Inflammatory macrophage treated with lipopolysaccharide for 4 hours (primary cell): ENCODE data around the gene NLRC3.
"Not testable (repeated sequence)": the region's sequence is repeated elsewhere in the genome, so short reads cannot be mapped to it uniquely, and the experiment has no call there.

Experiments used
- DNase-seq: peaks from one replicate; pipeline ENCODE4 v3.0.0-alpha.2; 2020

The NLRC3 gene

DNA sequence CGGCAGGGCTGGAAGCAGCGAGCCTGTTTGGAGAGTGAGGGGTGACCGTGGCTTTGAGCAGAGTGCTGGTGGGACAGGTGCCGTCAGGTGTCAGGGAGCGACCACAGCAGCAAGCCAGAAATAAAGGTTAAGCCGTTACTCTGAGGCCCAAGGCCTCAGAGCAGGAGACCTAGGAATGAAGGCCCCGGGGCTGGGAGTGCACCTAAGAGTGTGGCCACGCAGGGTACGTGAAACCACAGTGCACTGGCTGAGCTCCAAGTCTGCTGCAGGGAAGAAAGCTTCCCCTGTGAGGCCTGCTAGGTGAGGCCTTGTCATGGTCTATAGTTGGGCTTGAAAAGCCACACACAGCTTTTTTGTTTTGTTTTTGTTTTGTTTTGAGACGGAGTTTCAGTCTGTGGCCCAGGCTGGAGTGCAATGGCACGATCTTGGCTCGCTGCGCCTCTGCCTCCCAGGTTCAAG is 67.7 kb downstream of the NLRC3 start:
- DNase-seq: no peak

DNA sequence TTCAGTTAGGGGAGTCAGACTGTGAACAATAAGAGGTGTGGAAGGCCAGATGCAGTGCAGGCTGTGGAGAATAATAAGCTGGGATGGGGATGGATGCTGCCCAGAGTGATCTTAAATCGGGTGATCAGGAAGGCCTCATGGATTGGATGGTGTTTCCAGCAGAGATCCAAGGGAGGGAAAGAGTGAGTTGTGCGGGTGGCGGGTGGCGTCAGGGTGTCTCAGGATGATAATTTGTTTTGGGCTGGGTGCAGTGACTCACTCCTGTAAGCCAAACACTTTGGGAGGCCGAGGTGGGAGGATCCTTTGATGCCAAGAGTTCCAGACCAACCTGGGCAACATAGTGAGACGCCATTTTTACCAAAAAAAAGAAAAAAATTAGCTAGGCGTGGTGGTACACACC is 68.5 kb downstream of the NLRC3 start:
- no peak for DNase-seq

- no peak for DNase-seq
Observed at GRCh38 chr16:3503523-3503922, 73.7 kb downstream of the NLRC3 start.

DNA sequence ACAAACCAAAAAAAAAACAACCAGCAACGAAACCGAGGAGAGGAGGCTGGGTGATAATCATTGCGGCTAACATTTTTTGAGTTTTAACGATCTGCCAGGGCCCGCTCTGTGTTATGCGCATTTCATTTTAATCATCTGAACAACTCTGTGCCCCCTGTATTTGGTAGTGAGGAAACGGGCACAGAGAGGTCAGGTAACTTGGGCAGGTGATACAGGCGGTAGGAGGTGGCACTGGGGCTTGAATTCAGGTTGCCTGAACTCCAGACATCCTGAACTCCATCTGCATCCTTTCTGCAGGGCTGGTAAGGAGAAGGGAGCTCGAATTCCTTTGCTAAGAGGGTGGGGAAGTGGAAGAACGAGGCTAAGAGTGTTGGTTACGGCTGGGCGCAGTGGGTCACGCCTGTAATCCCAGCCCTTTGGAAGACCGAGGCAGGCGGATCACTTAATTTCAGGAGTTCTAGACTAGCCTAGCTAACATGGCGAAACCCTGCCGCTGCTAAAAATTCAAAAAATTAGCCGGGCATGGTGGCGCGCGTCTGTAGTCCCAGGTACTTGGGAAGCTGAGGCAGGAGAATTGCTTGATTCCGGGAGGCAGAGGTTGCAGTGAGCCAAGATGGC is 75.3 kb downstream of the NLRC3 start:
- no peak for DNase-seq

DNA sequence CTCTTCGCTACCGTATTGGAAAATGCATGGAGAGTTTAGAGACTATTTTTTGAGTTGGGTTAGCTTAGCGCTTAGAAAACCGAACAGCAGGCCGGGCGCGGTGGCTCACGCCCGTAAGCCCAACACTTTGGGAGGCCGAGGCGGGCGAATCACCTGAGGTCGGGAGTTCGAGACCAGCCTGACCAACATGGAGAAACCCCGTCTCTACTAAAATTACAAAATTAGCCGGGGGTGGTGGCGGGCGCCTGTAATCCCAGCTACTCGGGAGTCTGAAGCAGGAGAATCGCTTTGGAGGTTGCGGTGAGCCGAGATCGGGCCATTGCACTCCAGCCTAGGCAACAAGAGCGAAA is 75.8 kb downstream of the NLRC3 start:
- not testable (repeated sequence) for DNase-seq

DNA sequence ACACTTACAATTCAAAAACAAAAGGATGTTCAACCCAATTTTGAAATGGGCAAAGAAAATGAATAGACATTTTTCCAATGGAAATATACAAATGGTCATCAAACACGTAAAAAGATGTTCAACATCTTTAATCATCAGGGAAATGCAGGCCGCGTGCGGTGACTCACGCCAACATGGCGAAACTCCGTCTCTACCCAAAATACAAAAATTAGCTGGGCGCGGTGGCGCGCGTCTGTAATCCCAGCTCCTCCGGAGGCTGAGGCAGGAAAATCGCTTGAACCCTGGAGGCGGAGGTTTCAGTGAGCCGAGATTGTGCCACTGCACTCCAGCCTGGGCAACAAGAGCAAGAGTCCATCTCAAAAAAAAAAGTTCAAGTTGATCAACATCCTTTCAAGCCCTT is 78.2 kb downstream of the NLRC3 start:
- no peak for DNase-seq

- DNase-seq: no peak
Observed at GRCh38 chr16:3497771-3498170, 79.4 kb downstream of the NLRC3 start.

DNA sequence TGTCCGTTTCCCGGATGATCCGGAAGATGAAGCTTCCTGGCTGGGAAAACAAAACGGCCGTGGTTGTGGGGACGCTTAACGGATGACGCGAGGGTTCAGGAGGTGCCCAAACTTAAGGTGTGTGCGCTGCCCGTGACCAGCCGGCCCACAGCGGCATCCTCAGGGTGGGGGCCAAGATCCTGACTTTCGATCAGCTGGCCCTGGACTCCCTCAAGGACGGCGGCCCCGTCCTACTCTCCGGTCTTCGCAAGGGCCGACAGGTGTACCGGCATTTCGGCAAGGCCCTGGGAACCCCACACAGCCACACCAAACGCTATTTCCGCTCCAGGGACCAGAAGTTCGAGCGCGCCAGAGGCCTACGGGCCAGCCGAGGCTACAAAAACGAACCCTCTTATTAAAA is 80.8 kb downstream of the NLRC3 start:
- no peak for DNase-seq

DNA sequence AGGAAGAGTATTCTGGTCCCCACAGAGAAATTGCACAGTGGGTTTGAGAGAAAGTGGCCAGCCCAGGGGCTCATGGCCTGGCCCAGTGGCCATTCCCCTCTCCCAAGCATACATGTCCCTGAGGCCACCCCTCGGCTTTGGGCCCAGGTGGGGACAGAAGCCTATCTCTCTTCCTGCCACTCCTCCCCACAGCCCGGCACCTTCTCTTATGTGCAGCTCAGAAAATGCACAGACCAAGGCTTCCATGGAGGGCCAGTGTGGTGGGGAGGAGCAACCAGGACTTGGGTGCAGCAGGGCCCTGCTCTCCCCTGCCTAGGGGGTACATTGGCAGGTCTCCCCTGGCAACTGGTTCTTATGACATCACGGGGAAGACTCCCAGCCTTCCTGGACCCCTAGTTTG is 82.0 kb downstream of the NLRC3 start, which contains the start of gene C16orf90:
TSS of gene C16orf90 (minus strand) at position 314 of the 400 bp plus-strand sequence. CDS start at position 246, 68 bp downstream.
- no peak for DNase-seq

- DNase-seq: no peak
Observed at GRCh38 chr16:3494386-3494973, 82.7 kb downstream of the NLRC3 start.

DNA sequence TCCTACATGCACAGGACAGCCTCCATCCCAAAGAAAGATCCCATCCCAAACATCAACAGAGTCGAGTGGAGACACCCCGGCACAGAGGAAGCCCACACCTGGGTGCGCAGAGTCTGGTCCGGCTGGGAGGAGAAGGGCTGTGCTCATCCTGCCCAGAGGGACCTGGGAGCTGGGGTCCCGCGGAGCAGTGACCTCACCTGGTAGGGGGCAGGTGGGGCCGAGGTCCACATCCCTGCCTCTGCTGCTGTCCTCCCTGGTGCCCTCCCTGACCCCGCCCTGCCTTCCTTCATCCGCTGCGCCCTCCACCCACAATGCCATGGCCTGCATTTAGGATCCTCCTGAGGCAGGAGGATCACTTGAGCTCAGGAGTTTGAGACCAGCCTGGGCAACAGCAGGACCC is 84.8 kb downstream of the NLRC3 start:
- no peak for DNase-seq

- DNase-seq: no peak
Observed at GRCh38 chr16:3490911-3491629, 86.1 kb downstream of the NLRC3 start.
